Stimulated activated CD4-positive, alpha-beta T cell treated with anti-CD3 and anti-CD28 coated beads, Interleukin-2, amount 100 ng/mL, for 24 hours (primary cell): ENCODE measurements around the gene PRELID2.
A peak's percentile ranks its signal among the peaks of the same experiment; 100 is the strongest.
"Not testable (repeated sequence)": the region's sequence is repeated elsewhere in the genome, so short reads cannot be mapped to it uniquely, and the experiment has no call there.

ENCODE experiments used
- DNase-seq, 2 donors: peaks; one replicate each; pipeline ENCODE4 v3.0.0-alpha.2; 2020

PRELID2 gene

DNA sequence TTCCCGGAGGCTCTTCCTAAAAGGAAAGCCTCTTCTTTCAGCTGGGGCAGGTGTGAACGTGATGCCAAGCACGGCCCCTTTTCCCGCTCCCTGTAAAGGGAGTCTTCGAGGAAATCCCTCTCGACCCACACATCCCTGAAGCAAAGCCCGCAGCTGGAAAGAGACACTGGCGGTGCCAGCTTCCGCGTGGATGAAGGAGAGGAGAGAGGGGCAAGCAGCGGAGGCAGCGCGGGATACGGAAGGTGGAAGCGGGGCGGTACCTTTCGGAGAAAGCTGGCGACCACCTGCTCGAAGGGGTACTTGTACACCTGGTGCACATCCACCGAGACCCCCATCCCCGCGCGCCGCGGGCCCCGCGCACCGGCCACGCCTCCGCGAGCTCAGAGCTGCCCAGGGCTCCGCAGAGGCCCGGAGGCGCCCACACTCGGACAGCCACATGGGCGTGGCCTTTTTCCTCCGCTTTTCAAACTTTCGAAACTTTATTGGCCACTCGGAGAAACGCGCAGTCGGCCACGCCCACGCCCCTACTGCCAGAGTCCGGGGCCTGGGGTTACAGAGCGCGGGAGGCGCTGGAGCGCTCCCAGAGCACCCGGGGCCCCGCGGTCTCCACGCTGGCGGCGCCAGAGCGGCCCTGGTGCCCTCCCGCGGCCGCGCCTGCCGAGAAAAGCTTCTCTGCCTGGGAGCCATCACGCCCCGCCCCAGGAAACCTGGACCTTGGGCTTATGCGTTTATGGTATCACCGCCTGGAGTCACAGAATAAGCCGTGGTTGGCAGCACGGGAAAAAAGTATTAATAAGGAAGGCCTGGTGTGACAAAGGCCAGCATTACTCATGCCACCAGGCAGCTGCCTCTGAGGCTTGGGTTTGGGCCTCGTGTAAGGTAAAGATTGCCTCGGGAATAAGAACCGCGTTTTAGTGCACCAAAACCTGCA is at the start of gene PRELID2:
PRELID2 (minus strand) TSS at position 426 of the 931 bp plus-strand sequence; CDS start at position 335, 91 bp downstream.
- DNase-seq: peak; percentile 46 to 69

- DNase-seq: no peak
These were observed 39.6 kb upstream of the PRELID2 start for GRCh38 chr5:145874765-145875164.

DNA sequence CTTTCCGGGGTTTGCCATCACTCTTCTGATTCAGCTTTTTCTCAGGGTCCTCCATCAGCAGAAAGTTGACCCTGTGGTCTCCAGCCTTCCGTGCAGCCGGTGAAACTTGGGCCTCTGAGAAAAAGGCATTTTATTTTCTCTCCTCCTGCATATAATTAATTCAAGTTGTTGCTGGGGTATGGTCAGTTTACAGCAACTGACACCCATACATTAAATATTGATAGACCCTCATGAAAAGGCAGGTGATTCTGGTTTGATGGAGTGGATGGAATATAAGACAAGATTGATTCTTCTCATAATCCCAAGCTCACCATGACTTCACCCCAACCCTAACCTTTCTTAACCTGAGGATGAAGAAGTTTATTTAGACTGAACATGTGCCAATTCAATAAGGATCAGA is 37.8 kb upstream of the PRELID2 start, which contains the start of gene GRXCR2:
GRXCR2 (minus strand) TSS at position 101 of the 400 bp plus-strand sequence; CDS start at position 55, 46 bp downstream.
- no peak for DNase-seq

DNA sequence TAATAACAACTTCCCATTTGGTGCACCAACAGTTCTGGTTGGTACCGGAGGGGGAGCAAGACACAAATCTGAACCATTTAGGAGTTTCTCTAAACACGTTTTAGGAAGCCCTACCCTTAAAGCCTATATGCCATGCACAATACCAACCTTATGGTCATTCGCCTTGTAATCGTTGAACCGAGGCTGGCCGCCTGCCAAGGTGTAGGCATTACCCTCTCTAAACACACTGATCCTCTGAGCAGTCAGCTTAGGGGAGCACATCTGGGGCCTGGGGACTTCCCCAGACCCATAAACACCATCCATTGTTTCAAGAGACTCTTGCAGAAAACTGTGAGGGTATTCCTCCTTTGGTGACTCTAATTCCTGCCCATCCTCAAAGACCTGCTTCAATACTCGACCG is 37.3 kb upstream of the PRELID2 start:
- no peak for DNase-seq

DNA sequence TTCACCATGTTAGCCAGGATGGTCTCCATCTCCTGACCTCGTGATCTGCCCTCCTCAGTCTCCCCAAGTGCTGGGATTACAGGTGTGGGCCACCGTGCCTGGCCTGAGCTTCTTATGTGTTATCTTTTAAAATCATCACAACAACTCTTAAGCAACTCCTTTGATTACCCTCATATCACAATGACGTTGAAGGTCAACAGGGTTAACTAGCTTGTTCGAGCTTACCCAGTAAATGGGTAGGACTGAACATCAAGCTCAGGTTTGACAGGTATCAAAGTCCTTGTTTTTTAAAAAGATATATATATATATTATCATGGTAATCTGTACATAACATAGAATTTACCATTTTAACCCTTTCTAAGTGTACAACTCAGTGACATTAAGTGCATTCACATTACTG is 34.6 kb upstream of the PRELID2 start:
- no peak for DNase-seq

DNA sequence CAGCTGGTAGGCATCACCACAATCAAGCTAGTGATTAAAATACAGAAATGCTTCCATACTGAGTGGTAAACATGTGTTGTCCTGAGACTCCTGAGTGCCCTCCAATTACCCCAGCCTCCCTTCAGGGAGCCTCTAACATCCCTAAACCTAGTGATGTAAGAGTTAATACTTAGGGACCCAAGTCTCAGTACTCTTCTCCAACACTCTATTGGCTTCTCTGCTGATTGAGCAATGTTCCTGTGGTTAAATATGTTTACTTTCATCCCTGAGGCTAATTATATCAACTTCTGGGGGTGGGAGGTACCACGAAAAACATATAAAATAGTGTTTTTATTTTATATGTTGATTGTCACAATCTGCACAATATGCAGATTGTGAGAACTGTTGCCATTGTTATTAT is 32.7 kb upstream of the PRELID2 start:
- no peak for DNase-seq

DNA sequence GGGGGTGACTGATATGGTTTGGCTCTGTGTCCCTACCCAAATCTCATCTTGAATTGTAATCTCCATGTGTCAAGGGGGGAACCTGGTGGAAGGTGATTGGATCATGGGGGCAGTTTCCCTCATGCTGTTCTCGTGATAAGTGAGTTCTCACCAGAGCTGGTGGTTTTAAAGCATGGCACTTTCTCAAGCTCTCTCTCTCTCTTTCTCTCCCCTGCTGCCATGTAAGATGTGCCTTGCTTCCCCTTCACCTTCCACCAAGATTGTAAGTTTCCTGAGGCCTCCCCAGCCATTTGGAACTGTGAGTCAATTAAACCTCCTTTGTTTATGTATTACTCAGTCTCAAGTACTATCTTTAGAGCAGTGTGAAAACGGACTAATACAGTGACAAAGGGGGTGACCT is 29.3 kb upstream of the PRELID2 start:
- DNase-seq: not testable (repeated sequence)

GRCh38 chr5:145863003-145863402 is 27.9 kb upstream of the PRELID2 start:
- no peak for DNase-seq

- DNase-seq: no peak
These were observed 24.8 kb upstream of the PRELID2 start for GRCh38 chr5:145859897-145860296.

- no peak for DNase-seq
These were observed 24.3 kb upstream of the PRELID2 start for GRCh38 chr5:145859453-145859852.

DNA sequence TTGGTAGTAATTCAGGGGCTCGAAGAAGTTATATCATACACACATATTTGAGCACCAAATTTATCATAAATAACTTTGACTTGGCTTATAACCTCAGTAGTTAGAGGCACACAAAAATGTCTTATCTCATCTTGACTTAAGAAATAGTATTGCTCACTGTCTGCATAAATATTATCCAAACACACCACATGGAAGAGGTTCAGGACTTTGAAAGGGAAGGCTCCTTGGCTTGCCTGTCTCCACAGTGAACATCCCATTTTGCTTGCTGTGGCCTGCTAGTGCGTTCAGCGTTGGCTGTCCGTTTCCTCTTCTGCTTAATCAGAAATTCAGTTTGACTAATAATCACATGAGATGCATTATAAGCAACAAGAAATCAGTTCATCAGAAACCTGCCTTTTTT is 23.8 kb upstream of the PRELID2 start:
- no peak for DNase-seq

- peak; percentile 18 to 32 for DNase-seq
These were observed 21.2 kb upstream of the PRELID2 start for GRCh38 chr5:145856285-145856818.

DNA sequence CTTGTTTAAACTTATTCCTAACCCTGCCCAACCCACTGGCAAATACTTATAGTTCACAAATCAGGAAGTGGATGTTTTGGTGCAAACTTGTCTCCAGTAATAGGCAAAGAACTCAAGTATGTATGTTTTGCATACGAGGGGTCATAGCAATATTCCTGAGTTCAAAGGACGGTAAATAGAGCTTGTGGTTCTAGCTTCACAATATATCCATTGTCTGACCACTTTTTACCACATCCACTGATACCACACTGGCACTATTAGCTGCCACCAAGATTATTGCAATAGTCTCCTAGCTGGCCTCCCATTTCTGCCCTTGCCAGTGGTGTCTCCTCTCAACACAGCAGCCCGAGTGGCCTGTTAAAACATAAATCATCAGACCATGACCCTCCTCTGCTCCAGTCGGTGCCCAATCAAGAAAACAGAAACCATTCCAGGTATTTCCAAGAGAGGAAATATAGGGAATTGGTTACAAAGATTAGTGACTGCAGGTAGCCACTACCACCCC is 20.7 kb upstream of the PRELID2 start:
- no peak for DNase-seq

DNA sequence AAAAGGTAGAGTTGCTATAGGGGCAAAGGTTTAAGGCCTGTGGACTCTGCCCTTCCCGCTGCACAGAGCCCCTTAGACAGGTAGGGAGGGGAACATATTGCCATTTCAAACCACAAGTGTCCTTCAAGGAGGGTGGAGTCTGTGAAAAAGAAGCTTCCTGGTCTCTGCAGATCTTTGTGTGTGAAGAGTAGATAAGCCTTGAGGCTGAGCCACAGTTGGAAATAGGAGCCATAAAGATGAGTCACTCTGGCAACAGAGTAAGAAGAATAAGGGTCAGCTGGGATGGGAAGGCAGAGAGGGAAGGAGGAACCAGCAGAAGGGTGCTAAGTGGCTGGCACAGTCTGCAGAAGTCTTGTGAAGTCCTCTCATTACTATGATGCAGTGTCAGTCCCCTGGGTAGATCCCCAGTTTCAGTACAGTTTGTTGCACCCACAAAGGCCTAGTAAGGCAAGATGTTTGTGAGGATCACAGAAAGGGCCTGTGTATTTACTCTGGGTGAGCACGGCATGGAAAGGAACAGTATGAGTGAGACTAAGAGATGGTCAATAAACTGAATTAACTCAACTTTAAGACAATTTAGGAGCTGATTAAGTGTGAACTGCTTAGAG is 19.6 kb upstream of the PRELID2 start:
- DNase-seq: no peak

GRCh38 chr5:145853781-145854376 is 18.7 kb upstream of the PRELID2 start:
- DNase-seq: no peak

- DNase-seq: no peak
These were observed 17.8 kb upstream of the PRELID2 start for GRCh38 chr5:145852990-145853389.

DNA sequence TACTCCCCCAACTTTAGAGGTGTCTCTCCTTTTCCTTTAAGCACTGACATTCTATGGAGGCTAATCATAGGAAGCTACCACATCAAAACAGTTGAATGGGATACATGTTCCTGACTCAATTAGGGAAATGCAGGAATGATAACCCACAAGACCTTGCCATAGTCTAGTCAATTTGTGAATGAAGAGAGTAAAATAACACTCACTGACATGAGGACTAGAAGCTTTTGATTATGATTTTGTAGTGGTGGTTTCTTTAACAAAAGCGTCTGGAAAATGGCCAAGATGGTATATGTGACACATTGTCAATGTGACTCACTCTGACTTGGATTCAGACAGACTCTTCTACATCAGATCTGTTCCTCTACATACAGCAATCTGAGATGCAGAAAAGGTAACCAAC is 13.7 kb upstream of the PRELID2 start:
- no peak for DNase-seq

- DNase-seq: no peak
These were observed 12.7 kb upstream of the PRELID2 start for GRCh38 chr5:145847499-145848497.

GRCh38 chr5:145846081-145846480 is 10.9 kb upstream of the PRELID2 start:
- DNase-seq: no peak

- no peak for DNase-seq
These were observed 6.2 kb upstream of the PRELID2 start for GRCh38 chr5:145841299-145841698.

DNA sequence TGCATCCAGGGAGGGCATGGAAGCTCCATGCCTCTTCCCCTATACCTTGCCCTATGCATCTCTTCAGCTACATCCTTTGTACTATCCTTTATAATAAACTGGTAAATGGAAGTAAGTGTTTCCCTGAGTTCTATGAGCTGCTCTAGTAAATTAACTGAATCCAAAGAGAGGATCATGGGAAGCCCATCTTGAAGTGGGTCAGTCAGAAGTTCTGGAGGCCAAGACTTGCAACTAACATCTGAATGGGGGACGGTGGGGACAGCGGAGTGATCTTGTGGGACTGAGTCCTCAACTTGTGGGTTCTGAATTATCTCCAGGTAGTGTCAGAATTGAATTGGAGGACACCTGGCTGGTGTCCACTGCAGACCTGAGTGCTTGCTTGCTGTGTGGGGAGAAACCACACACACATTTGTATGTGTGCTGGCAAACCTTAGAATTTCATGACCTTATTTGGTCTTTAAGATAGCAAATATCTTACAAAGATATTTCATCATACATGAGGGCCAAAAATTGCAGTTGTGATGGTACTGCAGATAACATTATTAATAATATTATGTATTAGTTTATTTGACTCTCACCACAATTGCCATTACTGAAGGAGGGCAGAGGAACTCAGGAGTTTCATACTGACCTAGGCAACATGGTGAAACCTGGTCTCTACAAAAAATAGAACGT is 5.5 kb upstream of the PRELID2 start:
- DNase-seq: no peak
